Glomerular visceral epithelial cell (primary cell): ENCODE data around the gene SIRPA.

ENCODE experiments used
- DNase-seq: peaks from one replicate; pipeline ENCODE4 v3.0.0-alpha.2; 2016; ENCODE audit errors: extremely low spot score

Gene SIRPA

DNA sequence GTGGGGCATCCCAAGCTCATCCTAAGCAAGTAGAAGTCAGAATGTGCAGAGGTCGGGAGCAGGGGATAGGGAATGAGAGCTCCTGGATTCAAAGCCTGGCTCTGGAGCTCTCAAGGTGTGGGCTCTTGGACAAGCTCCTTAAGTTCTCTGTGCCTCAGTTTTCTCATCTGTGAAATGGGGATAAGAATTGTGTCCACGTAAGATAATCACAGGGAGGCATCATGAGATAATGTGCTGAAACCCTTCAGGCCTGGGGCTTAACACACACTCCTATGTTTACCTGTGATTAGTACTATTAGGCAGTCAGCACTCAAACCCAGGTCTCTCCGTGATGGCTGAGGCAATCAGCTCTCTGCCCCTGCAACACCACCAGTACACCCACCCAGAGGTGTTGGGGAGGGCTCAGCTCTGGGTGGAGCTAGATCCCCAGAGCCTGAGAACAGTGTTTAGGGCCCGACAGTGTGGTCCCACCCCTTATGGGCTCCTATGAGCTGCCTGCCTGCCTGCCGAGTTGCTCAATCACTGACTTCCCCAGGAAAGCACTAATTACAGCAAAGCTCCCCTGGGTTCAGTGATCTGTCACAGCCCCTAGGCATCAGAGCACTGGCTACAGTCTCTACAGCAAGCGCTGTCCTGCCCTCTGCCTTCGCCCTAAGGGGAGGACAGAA is 6.3 kb upstream of the SIRPA start:
- DNase-seq = no peak

DNA sequence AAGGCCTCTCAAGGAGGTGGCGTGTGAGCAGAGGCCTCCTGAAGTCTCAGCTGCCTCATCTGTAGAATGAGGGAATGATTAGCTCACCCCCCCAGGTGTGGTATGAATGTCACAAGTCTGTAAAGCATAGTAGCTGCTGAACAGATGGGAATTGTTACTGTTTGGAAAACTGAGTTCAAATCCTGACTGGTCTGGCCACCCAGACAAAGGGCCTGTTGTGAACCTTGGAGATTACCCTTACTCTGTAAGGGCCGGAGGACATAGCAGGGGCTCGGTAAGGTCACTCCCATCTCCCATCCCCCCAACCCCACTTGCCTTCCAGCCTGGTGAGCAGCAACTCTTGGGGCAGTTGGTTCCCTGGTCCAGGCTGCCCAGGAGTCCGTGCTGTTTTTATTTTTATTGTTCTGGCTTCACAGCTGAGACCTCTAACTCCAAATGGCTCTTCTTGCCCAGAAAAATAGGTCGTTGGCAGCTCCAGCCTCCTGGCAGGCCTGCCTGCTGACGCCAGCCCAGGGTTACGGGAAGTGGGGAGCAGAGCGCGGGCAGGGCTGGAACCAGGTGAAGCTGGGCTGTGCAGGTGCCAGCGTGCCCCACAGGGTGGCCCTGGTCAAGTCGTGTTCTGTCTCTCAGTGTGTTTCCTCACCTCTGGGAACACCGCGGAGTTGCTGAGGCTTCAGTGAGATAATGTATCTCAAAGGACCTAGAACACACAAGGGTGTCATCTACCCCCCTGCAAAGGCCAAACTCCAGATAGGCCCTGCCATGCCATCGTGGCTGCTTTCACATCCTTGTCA is 4.5 kb upstream of the SIRPA start:
- DNase-seq = no peak

DNA sequence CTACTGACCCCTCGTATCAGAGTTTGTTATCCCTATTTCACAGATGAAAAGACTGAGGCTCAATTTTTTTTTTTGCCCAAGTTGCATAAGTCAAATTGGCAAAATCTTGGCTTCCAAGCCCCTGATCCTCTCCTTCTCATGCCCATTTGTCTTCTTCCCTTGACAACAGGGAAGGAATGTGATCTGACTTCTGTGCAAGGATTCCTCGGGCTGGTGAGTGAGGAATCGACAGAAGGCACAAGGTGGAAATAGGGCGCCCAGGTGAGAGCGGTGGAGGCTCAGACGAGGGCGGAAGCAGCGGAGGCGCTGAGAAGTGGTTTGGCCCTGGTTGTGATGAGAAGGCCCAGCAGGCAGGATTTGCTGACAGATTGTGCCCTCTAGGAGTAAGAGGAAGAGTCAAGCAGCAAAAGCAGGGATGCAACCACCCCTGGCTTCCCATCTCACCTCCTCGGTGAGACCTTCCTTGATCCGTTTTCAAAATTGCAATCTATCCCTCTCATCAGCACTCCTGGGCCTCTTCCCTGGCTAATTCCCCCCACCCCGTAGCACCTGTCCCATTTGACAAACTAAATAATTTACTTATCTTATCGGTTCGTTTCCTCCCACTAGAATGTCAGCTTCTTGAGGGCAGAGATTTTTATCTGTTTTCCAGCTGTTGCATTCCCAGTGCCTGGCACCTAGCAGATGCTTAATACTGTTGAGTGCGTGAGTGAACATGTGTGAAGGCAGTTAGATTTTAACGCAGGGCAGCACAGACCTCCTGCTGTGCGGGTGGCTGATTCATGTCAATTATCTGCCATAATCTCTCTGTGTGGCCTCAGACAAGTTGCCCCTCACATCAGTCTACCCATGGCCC is 3.7 kb upstream of the SIRPA start:
- DNase-seq = peak; percentile 42

DNA sequence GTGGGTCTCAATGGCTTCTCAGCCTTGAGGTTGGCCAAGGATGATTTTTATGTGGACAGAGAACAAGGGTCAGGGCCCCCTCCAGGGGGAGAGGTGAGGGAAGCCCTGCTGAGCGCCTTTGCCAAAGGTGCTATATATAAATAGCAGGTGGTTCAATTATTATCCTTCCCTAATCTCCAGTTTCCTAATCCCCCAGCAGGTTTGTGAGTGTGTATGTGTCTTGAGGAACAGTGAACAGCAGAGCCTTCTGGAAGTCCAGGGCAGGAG is 3.2 kb upstream of the SIRPA start:
- no peak for DNase-seq

DNA sequence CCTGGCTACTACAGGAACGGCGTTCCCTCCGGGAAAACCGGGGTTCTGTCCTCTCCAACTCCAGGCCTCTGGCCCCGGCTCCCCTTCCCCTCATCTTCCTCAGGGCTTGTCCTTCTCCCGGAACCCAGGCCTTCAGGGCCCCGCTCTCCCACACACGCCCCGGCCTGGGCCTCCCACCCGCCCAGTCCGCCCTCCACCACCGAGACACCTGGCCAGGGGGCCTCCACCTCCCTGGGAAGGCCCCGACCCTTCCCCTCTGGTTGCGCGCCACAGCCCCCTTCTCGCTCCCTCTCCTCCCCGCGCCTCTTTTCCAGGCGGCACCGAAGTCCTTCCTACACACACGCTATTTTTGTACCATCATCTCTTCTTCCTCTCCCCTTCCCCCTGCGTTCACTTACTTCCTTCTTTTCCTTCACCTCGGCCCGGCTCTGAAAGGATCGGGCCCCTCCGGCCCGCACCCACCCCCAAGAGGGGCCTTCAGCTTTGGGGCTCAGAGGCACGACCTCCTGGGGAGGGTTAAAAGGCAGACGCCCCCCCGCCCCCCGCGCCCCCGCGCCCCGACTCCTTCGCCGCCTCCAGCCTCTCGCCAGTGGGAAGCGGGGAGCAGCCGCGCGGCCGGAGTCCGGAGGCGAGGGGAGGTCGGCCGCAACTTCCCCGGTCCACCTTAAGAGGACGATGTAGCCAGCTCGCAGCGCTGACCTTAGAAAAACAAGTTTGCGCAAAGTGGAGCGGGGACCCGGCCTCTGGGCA is 1.3 kb upstream of the SIRPA start:
- DNase-seq = no peak

DNA sequence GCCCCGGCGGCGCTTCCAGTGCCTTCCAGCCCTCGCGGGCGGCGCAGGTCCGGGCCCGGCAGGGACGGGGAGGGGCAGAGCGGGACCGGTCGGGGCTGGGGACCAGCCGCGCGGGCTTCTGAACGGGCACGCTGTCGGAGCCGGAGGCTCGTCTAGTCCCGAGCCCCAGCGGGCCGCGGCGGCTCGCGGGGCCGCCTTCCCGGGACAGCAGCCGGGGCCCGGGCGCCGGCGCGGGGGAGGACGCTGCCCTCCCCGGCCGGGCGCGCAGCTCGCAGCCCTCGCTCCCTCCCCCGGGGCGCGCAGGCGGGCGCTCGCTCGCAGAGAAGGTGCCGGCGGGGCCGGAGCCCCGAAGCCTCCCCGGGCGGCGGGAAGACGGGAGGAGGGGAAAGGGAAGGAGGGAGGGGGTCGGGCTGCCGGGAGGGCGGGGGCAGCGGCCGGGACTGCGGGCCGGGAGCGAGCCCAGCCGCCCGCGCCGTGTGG is 696 bp upstream of the SIRPA start:
- peak; percentile 74 for DNase-seq

DNA sequence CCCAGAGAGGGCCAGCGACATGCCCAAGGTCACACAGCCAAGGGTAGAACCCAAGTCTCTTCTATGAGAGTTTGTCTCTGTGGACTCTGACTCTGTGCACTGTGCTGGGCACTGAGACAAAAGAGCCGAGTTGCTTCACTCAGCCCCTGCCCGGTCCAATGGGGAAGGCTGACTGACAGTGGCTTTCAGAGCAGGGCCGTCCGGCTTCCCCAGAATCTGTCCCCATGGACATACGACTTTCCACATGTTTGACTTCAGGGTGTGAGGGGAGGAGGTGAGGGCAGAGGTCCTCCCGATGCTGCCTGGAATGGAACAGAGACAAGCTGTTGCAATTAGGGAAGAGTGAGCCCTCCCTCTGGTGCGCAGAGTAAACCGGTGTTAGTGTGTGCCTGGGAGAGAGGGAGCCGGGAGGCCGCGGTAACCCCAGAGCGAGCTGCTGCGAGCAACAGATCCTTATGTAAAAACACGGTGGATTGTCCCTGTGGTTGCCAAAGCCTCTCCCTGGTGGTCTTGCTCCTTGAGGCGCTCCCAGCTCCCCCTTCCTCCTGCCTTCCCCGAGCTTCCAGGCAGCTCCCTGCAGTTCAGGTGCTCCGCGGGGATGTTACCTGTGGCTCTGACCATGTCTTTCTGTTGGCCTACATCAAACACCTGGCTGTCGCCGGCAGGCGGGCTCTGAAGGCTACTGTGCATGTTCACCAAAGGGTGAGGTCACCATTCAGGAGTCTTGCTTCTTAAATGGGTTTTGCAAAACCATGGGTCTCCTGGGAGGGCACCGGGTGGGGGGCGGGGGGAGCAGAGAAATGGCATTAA is 672 bp downstream of the SIRPA start:
- DNase-seq = peak; percentile 45

DNA sequence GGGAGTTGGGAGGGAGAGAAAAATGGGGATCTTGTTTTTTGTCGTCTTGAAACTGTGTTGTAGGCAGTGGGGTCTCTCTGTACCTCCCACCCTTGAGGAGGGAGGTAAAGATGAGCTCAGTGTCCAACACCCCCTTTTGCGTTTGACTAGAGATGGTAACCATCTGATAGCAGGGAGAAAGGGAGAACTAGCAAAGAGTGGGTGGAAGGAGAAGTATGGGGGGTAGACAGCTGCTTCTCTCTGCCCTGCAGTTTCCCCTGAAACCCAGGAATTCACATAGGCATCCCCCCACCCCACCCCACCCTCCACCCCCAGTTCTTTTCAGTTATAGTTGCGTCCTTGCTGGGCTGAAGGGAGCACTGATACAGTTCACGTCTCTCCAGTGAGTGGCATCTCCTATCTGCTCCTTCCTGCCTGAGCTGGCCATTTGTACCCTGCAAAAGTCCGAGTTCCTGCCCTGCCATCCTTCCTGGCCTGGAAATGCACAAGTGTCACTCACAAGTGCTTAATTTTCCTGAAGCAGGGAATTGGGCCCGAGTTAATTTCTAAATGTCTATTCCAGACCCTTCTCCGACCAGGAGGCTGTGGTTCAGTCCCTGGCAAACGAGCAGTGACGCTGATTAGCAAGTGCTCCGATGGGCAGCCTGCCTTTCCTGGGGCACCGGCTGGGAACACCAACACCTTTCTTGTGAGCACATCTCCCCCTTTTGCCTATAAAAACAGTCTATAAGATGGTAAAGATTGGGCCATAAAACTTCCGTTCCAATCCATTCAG is 1.5 kb downstream of the SIRPA start:
- DNase-seq = no peak

DNA sequence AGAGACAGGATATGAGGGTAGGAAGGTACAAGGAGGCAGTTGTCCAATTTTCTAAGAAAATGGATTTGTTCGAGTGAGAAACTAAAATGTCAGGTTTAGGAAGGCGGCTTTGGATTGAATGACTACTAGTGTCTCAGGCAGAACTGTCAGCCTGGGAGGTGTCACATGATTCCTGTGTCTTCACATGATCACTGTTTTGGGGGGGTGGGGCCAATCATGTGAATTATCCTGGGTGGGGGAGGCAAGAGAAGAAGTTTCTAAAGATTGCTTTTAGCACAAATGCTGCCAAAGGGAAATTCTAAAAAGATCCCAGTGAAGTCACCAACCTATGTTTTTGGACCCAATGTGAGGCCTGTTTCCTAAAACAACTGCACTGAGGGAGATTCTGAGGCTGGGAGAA is 2.3 kb downstream of the SIRPA start:
- no peak for DNase-seq

DNA sequence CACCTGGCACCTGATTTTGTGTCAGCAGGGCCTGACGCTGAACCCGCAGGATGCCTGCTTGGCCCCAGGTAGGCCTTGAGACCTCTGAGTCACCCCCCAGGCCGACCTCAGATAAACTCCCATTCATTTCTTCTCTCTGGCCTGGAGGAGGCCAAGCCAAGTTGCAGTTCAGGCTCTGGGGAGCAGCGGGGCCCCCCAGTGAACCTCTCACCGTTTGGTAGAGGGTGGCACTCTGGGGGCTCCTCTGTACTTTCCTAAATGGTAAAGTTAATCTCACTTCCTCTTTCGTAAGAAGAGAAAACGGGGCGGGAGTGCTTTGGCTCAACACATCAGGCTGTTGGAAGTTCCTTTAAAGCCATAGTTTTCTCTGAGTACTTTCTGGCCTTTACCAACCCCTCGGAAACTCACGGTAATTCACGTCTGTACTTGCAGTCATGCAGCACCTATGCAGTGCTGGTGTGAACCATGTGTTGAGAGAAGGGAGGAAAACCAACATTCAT is 2.8 kb downstream of the SIRPA start:
- DNase-seq = no peak

DNA sequence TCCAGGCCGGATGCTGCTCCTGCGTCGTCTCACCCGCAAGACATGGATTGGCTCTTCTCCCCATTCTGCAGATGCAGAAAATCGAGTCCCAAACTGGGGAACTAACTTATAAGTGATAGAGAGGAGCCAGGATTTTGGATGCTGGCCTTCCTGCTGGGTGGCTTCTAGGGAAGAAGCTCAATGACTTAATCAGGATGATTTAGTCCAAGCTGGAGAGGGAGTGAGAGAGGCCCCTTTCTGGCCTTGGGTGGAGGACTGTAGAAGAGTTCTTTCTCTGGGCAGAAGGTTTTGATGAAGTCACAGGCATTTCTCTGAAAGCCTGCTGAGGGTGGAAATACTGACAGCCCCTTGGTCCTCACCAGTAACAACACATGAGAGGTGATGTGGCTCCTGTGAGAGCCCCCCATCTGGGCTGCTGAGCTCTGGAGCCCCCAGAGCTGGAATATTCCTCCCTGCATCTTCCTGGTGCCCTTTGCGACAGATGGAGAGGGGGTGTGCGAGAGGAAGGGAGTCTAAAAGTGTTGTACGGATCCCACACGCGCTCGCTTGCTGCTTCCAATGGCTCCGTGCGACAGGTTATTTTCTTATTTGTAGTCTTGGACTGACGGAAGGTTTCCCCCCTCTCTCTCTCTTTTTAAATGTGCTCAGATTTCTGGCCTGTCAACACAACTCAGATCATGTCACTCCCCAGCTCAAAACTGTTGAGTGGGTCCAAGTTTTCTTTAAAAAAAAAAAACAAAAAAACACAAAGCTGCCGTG is 3.5 kb downstream of the SIRPA start:
- DNase-seq = no peak

DNA sequence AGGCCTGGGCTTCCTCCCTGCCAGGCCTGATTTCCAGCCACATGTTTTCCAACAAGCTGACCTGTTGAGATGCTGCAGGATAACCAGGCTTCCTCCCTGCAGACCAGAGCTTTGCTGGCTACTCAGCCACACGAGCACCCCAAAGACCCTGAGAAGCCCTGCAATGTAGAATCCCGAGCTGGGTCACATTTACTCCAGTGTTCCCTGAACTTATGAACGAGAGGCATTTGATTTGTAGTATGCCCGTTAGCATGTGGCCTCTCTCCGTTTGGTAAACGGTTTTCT is 4.0 kb downstream of the SIRPA start:
- DNase-seq = no peak

DNA sequence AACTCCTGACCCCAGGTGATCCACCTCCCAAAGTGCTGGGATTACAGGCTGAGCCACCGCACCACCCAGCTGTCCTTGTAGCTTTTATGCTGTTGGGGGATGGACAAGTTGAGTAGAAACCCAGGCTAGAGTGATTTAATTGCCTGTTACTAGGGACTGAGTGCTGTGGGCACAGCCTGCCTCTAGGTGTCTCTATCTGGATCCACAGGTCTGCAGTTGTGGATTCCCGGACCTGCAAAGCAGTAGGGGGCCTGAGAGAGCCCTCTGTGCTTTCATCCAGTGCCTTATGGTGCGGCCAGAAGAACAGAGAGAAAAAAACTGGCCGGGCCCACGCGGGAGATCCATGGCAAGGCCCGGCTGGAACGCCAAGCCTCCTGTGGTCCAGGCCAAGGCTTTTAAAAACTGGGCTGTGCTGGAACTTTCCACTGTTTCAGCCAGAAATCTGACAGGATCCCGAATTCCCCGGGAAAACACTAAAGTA is 5.2 kb downstream of the SIRPA start:
- DNase-seq = peak; percentile 89

DNA sequence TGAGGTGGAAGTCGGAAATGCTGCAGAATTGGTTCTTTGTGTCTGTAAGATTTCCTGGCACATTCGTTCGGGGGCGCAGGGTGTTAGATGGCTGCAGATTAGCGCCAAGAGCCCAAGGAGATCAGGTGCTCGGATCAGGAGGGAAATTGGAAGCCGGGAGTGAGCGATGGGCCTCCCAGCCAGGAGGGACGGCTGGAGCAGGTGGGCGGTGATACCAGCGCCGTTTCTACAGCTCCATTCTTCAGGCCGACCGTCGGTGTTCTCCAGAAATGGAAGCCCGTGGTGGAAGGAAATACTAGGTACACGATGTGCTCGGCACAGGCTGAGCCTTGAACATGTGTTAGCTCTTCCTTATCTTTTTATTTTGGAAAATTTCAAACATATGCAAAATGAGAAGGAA is 6.5 kb downstream of the SIRPA start:
- no peak for DNase-seq

DNA sequence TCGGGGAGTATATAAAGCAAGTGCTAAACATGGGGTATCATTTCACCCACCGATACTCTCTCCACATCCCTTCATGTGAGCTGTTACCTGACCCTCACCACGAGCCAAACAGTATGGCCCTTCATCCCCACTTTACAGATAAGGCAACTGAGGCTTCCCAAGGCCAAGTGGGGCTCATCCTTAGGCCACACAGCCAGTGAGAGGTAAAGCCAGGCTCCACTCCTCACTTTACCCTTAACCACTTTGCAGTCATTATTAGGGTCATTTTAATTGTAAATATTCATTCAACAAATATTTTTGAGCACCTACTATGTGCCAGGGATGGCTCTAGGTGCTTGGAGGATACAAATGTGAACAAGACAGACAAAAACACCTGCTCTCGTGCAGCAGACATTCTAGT is 7.0 kb downstream of the SIRPA start:
- no peak for DNase-seq

DNA sequence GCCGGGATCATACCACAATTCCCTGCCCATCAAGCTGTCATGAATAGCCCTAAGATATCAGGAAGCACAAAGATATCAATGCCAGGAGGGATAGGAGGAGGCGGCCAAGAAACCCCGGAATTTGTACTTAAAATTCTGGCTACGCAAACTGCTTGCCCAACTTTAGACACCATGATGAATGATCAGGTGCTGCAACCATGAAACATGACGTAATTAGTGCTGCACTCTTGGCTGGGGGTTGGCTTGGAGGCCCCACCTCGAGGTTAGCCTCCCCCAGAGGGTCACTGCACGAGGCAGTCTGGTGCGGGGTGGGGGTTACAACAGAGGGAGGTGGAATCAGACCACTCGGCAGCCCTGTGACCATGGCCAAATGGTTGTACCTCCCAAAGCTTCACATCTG is 8.9 kb downstream of the SIRPA start:
- no peak for DNase-seq

DNA sequence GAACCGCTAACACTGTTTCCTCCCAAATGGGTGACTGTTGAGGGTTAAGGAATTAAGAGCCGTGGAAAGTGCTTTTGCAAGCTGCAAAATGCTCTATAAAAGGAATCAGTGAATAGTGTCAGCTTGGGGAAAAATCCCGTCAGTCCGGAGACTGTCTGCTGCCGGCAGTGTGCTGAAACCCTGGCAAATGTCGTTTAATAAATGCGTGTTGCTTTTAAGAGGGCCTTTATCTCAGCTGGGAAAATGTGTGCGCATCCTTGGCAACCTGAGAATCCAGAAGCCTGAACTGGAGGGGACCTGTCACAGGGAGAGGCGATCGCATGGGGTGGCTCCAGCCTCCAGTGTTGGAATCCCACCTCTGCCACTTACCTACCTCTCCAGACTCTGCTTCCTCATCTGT is 9.8 kb downstream of the SIRPA start:
- no peak for DNase-seq

DNA sequence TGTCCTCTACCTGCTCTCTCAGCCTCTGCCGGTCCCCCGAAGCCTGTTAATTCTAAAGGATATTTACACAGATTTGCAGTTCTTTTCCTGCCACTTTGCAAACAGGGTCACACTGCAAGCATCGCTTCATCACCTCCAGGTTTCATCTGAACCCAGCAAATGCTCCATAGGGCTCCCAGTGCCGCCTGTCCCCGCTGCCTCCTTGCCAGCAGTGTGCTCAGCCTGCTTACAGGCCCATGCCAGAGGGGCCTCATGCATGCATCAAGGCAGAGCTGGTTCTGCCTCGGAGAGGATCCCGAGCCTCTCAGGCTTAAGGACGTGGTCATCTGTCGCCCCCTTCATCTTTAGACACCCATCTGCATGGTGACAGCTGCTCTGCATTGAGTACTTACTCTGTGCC is 10.5 kb downstream of the SIRPA start:
- DNase-seq = no peak

DNA sequence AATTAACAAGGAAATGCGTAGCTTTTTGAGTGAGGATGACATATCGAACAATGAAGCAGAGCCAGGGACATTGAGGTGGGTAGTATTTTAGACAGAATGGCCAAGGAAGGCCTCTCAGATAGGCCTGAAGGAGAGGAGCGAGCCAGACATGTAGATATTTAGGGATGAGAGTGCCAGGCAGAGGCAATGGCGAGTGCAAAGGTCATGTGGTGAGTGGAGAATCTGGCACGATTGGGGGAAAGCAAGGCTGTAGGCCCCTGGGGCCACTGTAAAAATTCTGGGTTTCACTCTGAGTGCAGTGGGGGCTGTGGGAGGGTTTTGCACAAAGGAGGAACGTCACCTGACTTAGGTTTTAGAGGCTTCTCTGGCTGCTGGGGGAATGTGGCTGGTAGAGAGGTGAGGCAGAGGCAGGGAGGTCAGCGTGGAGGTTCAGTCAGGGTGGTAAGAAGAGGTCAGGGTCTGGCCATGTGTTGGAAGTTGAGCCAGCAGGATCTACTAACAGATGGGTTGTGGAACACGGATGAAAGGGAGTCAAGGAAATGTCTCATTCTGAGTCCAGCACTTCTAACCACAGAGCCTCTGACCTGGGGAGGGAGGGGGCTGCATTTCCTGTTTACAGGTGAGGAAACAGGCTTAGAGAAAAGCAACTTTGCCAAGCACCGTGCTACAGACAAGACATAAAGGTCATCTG is 11.3 kb downstream of the SIRPA start:
- no peak for DNase-seq
